Neural crest cell (in vitro differentiated cells): ENCODE results near the gene XRCC3. TPM values are rescaled to one million over a fixed set of nuclear protein-coding genes. Genes with fewer than 3 reads are reported as not detected.
A peak's percentile ranks its signal among the peaks of the same experiment; 100 is the strongest.

ENCODE experiments used
- DNase-seq: peaks from one replicate; pipeline ENCODE4 v3.0.0; 2021; ENCODE audit warnings: low read depth, mixed read lengths, low spot score
- H3K27ac Mint-ChIP-seq: one replicate; pipeline ENCODE4 v1.8.0; 2021; ENCODE audit warnings: mild to moderate bottlenecking, mixed read lengths; ENCODE audit not compliant: unreplicated experiment
- H3K27me3 Mint-ChIP-seq: 2 replicates; pipeline ENCODE4 v1.8.0; 2021; ENCODE audit warnings: low read depth, mild to moderate bottlenecking, mixed read lengths
- H3K36me3 Mint-ChIP-seq: 2 replicates; pipeline ENCODE4 v1.8.0; 2021; ENCODE audit warnings: low read depth, mild to moderate bottlenecking, mixed read lengths
- H3K4me1 Mint-ChIP-seq: 2 replicates; pipeline ENCODE4 v1.8.0; 2021; ENCODE audit warnings: mixed read lengths
- H3K4me3 Mint-ChIP-seq: one replicate; pipeline ENCODE4 v1.8.0; 2021; ENCODE audit warnings: mild to moderate bottlenecking, mixed read lengths
- H3K9me3 Mint-ChIP-seq: 2 replicates; pipeline ENCODE4 v1.8.0; 2021; ENCODE audit warnings: mixed read lengths
- CTCF ChIP-seq: fragments of 200-600 bp; sonication (generic); conservative IDR thresholded peaks from 2 replicates; pipeline ENCODE4 v1.5.0; 2021; ENCODE audit warnings: antibody characterized with exemption, mild to moderate bottlenecking
- total RNA-seq: library from RNA; stranded (reverse); gene quantifications from 2 replicates; pipeline ENCODE4 v1.2.1, GENCODE V29; 2021

XRCC3 gene
- total RNA-seq, 1 donor from 2014 or later = 50.8 TPM

GRCh38 chr14:103705504-103706284 is 9.6 kb downstream of the XRCC3 start:
- DNase-seq = no peak
- no peak overlapping the region for H3K4me3 Mint-ChIP-seq
- H3K9me3 Mint-ChIP-seq = no peaks in the 10 kb centered on the region
- peaks cover 15% of the 10 kb centered on the region for H3K36me3 Mint-ChIP-seq
- peaks cover 27% of the 10 kb centered on the region for H3K4me1 Mint-ChIP-seq
- H3K27ac Mint-ChIP-seq = no peak overlapping the region
- peaks cover 4% of the 10 kb centered on the region for H3K27me3 Mint-ChIP-seq
- no peak for TF ChIP-seq CTCF

- no peaks in the 10 kb centered on the region for H3K9me3 Mint-ChIP-seq
- no peak for TF ChIP-seq CTCF
- H3K4me1 Mint-ChIP-seq = peaks cover 27% of the 10 kb centered on the region
- H3K27me3 Mint-ChIP-seq = peaks cover 4% of the 10 kb centered on the region
- DNase-seq = no peak
- H3K36me3 Mint-ChIP-seq = peaks cover 14% of the 10 kb centered on the region
- H3K27ac Mint-ChIP-seq = peak overlapping the region; percentile 52
- peak overlapping the region; percentile 44 for H3K4me3 Mint-ChIP-seq
These were observed 10.1 kb downstream of the XRCC3 start for GRCh38 chr14:103705118-103705503.

- no peak for DNase-seq
- H3K27me3 Mint-ChIP-seq = peaks cover 6% of the 10 kb centered on the region
- peak overlapping the region; percentile 44 for H3K4me3 Mint-ChIP-seq
- no peak for TF ChIP-seq CTCF
- H3K27ac Mint-ChIP-seq = no peak overlapping the region
- H3K36me3 Mint-ChIP-seq = peaks cover 13% of the 10 kb centered on the region
- H3K4me1 Mint-ChIP-seq = peaks cover 27% of the 10 kb centered on the region
- H3K9me3 Mint-ChIP-seq = no peaks in the 10 kb centered on the region
These were observed 10.5 kb downstream of the XRCC3 start for GRCh38 chr14:103704708-103705107.

- Mint-ChIP-seq H3K4me1 (peaks cover 27% of the 10 kb centered on the region), H3K36me3 (peaks cover 12% of the 10 kb centered on the region), H3K4me3 (peak overlapping the region; percentile 70), H3K27ac (peak overlapping the region; percentile 94), H3K9me3 (no peaks in the 10 kb centered on the region), H3K27me3 (peaks cover 9% of the 10 kb centered on the region)
- TF ChIP-seq CTCF = no peak
- DNase-seq = no peak
These were observed 11.5 kb downstream of the XRCC3 start for GRCh38 chr14:103703433-103704385.

GRCh38 chr14:103702497-103703432 is 12.5 kb downstream of the XRCC3 start:
- H3K27ac Mint-ChIP-seq = peak overlapping the region; percentile 67
- no peaks in the 10 kb centered on the region for H3K9me3 Mint-ChIP-seq
- DNase-seq = no peak
- peak overlapping the region; percentile 70 for H3K4me3 Mint-ChIP-seq
- H3K27me3 Mint-ChIP-seq = peaks cover 5% of the 10 kb centered on the region
- peaks cover 27% of the 10 kb centered on the region for H3K4me1 Mint-ChIP-seq
- peaks cover 9% of the 10 kb centered on the region for H3K36me3 Mint-ChIP-seq
- no peak for TF ChIP-seq CTCF
